Astrocyte (in vitro differentiated cells and primary cell): Measurements from ENCODE around the gene ARAP2. TPM values are rescaled to one million over a fixed set of nuclear protein-coding genes. Genes with fewer than 3 reads are reported as not detected.

Experiments used
- DNase-seq: peaks from one replicate; pipeline ENCODE4 v3.0.0-alpha.2; 2010; ENCODE audit warnings: low read depth
- FAIRE-seq: peaks from 2 replicates; lab custom pipeline; 2011; peaks lifted over from hg19 to GRCh38; lab: Jason Lieb, UNC
- H2AFZ ChIP-seq: 2 replicates; pipeline ENCODE4 v1.6.0; 2012; ENCODE audit warnings: low read depth, low read length, inconsistent platforms
- H3K27ac ChIP-seq: 2 replicates; pipeline ENCODE4 v1.5.1; 2011; ENCODE audit warnings: low read depth, low read length, inconsistent platforms
- H3K27me3 ChIP-seq: 2 replicates; pipeline ENCODE4 v1.6.0; 2011; ENCODE audit warnings: low read length, inconsistent platforms; ENCODE audit not compliant: insufficient read depth
- H3K36me3 ChIP-seq: 2 replicates; pipeline ENCODE4 v1.5.1; 2011; ENCODE audit warnings: low read length, inconsistent platforms; ENCODE audit not compliant: insufficient read depth
- H3K4me1 ChIP-seq: 2 replicates; pipeline ENCODE4 v1.5.1; 2011; ENCODE audit warnings: low read length, inconsistent platforms; ENCODE audit not compliant: insufficient read depth
- H3K4me2 ChIP-seq: 2 replicates; pipeline ENCODE4 v1.6.0; 2012; ENCODE audit warnings: low read length, inconsistent platforms
- H3K4me3 ChIP-seq: 2 replicates; pipeline ENCODE4 v1.5.1; 2011; ENCODE audit warnings: low read depth, mild to moderate bottlenecking, low read length, inconsistent platforms; ENCODE audit not compliant: insufficient read depth
- H3K79me2 ChIP-seq: 2 replicates; pipeline ENCODE4 v1.6.0; 2012; ENCODE audit warnings: mild to moderate bottlenecking, low read length, inconsistent platforms; ENCODE audit not compliant: insufficient read depth
- H3K9ac ChIP-seq: 2 replicates; pipeline ENCODE4 v1.6.0; 2012; ENCODE audit warnings: mild to moderate bottlenecking, low read length, inconsistent platforms
- H3K9me3 ChIP-seq: 2 replicates; pipeline ENCODE4 v1.5.1; 2012; ENCODE audit warnings: low read depth, mild to moderate bottlenecking, low read length, inconsistent platforms; ENCODE audit not compliant: insufficient read depth
- H4K20me1 ChIP-seq: 2 replicates; pipeline ENCODE4 v1.6.0; 2012; ENCODE audit warnings: low read length, inconsistent platforms; ENCODE audit not compliant: insufficient read depth
- H3K27ac Mint-ChIP-seq: one replicate; pipeline ENCODE4 v1.8.0; 2021; ENCODE audit warnings: mild to moderate bottlenecking, mixed read lengths; ENCODE audit not compliant: unreplicated experiment
- H3K27me3 Mint-ChIP-seq: one replicate; pipeline ENCODE4 v1.8.0; 2021; ENCODE audit warnings: low read depth, mixed read lengths; ENCODE audit not compliant: unreplicated experiment
- H3K36me3 Mint-ChIP-seq: one replicate; pipeline ENCODE4 v1.8.0; 2021; ENCODE audit warnings: low read depth, mixed read lengths; ENCODE audit not compliant: unreplicated experiment
- H3K4me1 Mint-ChIP-seq: one replicate; pipeline ENCODE4 v1.8.0; 2021; ENCODE audit warnings: low read depth, mixed read lengths; ENCODE audit not compliant: unreplicated experiment
- H3K4me3 Mint-ChIP-seq: one replicate; pipeline ENCODE4 v1.8.0; 2021; ENCODE audit warnings: mild to moderate bottlenecking, moderate library complexity, mixed read lengths; ENCODE audit not compliant: unreplicated experiment
- H3K9me3 Mint-ChIP-seq: one replicate; pipeline ENCODE4 v1.8.0; 2021; ENCODE audit warnings: mild to moderate bottlenecking, mixed read lengths; ENCODE audit not compliant: unreplicated experiment
- EZH2 ChIP-seq: IDR thresholded peaks from 2 replicates; pipeline ENCODE4 v1.6.1; 2012; ENCODE audit warnings: mild to moderate bottlenecking, low read length, inconsistent platforms; ENCODE audit not compliant: insufficient read depth
- total RNA-seq: library from RNA; stranded (reverse); gene quantifications from 2 replicates; pipeline ENCODE4 v1.2.1, GENCODE V29; 2021
- TF ChIP-seq, protein P1 (sequence below): IDR thresholded peaks from 2 replicates; pipeline ENCODE4 v1.5.1; 2011; ENCODE audit warnings: low read depth, mild to moderate bottlenecking, inconsistent platforms, low read length, moderate library complexity; ENCODE audit not compliant: insufficient read depth

ARAP2 gene
- total RNA-seq, 1 donor from 2014 or later: 9.6 TPM

DNA sequence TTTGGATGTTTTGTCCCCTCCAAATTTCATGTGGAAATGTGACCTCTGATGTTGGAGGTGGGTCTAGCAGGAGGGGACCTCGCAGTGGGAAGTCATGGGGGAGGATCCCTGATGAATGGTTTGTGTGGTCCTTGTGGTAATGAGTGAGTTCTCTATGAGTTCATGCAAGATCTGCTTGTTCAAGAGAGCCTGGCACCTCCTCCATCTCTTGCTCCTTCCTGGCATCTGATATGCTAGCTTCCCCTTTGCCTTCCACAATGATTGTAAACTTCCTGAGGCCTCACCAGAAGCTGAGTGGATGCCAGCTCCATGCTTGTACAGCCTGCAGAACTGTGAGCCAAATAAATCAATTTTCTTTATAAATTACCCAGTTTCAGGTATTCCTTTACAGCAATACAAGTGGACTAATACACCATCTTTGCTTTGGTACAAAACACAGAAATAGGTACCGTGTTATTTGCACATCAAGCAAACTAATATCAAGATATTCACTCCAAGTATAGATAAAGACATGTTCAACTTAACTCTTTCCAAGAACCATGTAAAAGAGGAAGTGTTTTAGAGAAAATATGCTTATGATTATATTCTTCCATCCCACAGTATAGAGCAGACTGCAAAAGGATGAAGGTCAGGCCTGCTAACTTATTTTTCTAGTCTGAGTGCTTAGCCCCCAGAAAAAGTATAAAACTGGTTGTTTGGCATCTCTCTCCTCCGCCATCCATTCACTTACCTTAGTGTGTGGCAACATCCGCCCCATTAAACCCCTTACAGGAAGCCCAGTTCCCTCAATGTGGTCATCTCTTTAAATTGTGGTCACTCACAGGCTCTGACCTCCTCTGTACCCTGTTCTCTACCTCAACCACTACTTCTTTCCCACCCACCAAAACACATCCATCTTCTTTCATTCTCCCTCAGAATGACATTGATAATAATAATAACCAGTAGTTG, 6.7 kb downstream of the ARAP2 start:
- H2AFZ ChIP-seq: no peak overlapping the region
- H3K4me3 ChIP-seq: no peak overlapping the region
- Mint-ChIP-seq H3K4me3 (no peak overlapping the region), H3K4me1 (peaks cover 17% of the 10 kb centered on the region), H3K9me3 (peaks cover 2% of the 10 kb centered on the region), H3K36me3 (peaks cover 3% of the 10 kb centered on the region), H3K27me3 (no peaks in the 10 kb centered on the region), H3K27ac (no peak overlapping the region)
- H3K9ac ChIP-seq: no peak overlapping the region
- no peaks in the 10 kb centered on the region for H4K20me1 ChIP-seq
- TF ChIP-seq, protein P1, sequence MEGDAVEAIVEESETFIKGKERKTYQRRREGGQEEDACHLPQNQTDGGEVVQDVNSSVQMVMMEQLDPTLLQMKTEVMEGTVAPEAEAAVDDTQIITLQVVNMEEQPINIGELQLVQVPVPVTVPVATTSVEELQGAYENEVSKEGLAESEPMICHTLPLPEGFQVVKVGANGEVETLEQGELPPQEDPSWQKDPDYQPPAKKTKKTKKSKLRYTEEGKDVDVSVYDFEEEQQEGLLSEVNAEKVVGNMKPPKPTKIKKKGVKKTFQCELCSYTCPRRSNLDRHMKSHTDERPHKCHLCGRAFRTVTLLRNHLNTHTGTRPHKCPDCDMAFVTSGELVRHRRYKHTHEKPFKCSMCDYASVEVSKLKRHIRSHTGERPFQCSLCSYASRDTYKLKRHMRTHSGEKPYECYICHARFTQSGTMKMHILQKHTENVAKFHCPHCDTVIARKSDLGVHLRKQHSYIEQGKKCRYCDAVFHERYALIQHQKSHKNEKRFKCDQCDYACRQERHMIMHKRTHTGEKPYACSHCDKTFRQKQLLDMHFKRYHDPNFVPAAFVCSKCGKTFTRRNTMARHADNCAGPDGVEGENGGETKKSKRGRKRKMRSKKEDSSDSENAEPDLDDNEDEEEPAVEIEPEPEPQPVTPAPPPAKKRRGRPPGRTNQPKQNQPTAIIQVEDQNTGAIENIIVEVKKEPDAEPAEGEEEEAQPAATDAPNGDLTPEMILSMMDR: no peak
- no peak for TF ChIP-seq EZH2
- no peak overlapping the region for H3K4me2 ChIP-seq
- H3K9me3 ChIP-seq: no peaks in the 10 kb centered on the region
- no peaks in the 10 kb centered on the region for H3K36me3 ChIP-seq
- FAIRE-seq (no peak), DNase-seq (no peak)
- no peak overlapping the region for H3K27ac ChIP-seq
- peaks cover 21% of the 10 kb centered on the region for H3K79me2 ChIP-seq
- no peaks in the 10 kb centered on the region for H3K4me1 ChIP-seq
- H3K27me3 ChIP-seq: no peaks in the 10 kb centered on the region

GRCh38 chr4:36236159-36236558, 8.2 kb downstream of the ARAP2 start:
- Histone ChIP-seq H4K20me1 (no peaks in the 10 kb centered on the region), H3K36me3 (no peaks in the 10 kb centered on the region), H3K4me2 (no peak overlapping the region), H3K4me3 (no peak overlapping the region), H2AFZ (no peak overlapping the region), H3K27me3 (no peaks in the 10 kb centered on the region), H3K79me2 (peaks cover 16% of the 10 kb centered on the region), H3K9me3 (no peaks in the 10 kb centered on the region), H3K9ac (no peak overlapping the region), H3K4me1 (no peaks in the 10 kb centered on the region), H3K27ac (no peak overlapping the region)
- TF ChIP-seq EZH2: no peak
- TF ChIP-seq, protein P1: no peak
- Mint-ChIP-seq H3K27ac (no peak overlapping the region), H3K4me1 (peaks cover 8% of the 10 kb centered on the region), H3K4me3 (no peak overlapping the region), H3K36me3 (peaks cover 3% of the 10 kb centered on the region), H3K27me3 (no peaks in the 10 kb centered on the region), H3K9me3 (peaks cover 3% of the 10 kb centered on the region)
- DNase-seq: no peak
- FAIRE-seq: no peak

GRCh38 chr4:36235306-36235705, 9.0 kb downstream of the ARAP2 start:
- no peaks in the 10 kb centered on the region for H3K4me1 ChIP-seq
- peaks cover 13% of the 10 kb centered on the region for H3K79me2 ChIP-seq
- no peaks in the 10 kb centered on the region for H3K27me3 ChIP-seq
- no peak overlapping the region for H3K4me3 Mint-ChIP-seq
- peaks cover 8% of the 10 kb centered on the region for H3K4me1 Mint-ChIP-seq
- no peak overlapping the region for H3K4me2 ChIP-seq
- no peaks in the 10 kb centered on the region for H3K27me3 Mint-ChIP-seq
- no peak overlapping the region for H3K4me3 ChIP-seq
- H3K9me3 Mint-ChIP-seq: peaks cover 3% of the 10 kb centered on the region
- DNase-seq: peak; percentile 46
- peaks cover 3% of the 10 kb centered on the region for H3K36me3 Mint-ChIP-seq
- no peak for FAIRE-seq
- H3K9ac ChIP-seq: no peak overlapping the region
- no peak overlapping the region for H3K27ac ChIP-seq
- no peak overlapping the region for H3K27ac Mint-ChIP-seq
- no peak for TF ChIP-seq EZH2
- TF ChIP-seq, protein P1: peak; percentile 12
- no peaks in the 10 kb centered on the region for H3K9me3 ChIP-seq
- H4K20me1 ChIP-seq: no peaks in the 10 kb centered on the region
- no peak overlapping the region for H2AFZ ChIP-seq
- H3K36me3 ChIP-seq: no peaks in the 10 kb centered on the region
